PFSK-1 (cell line): ENCODE data around the gene COX6B1.
A peak's percentile ranks its signal among the peaks of the same experiment; 100 is the strongest.

Source experiments
- FOXP2 ChIP-seq: optimal IDR thresholded peaks from 2 replicates; pipeline ENCODE3; 2011; ENCODE audit warnings: borderline replicate concordance, control low read depth, inconsistent platforms; ENCODE audit not compliant: insufficient read depth; ENCODE audit errors: extremely low read length, extremely low read depth
- POLR2AphosphoS5 ChIP-seq: IDR thresholded peaks from 2 replicates; pipeline ENCODE4 v1.6.1; 2012; ENCODE audit warnings: low read depth, mild to moderate bottlenecking, control low read depth, low read length, moderate library complexity
- REST ChIP-seq, 2 experiments: IDR thresholded peaks; 2 replicates each; pipeline versions ENCODE4 v1.6.1 to v1.8.0; 2011 to 2012; ENCODE audit warnings: low read depth in 2 of 2, low read length in 2 of 2, control low read depth in 1 of 2, inconsistent platforms in 1 of 2, mild to moderate bottlenecking in 1 of 2, moderate library complexity in 1 of 2; ENCODE audit not compliant: insufficient read depth in 1 of 2
- SIN3A ChIP-seq: IDR thresholded peaks from 2 replicates; pipeline ENCODE4 v1.6.1; 2012; ENCODE audit warnings: mild to moderate bottlenecking, low read length, moderate library complexity, borderline replicate concordance; ENCODE audit not compliant: insufficient read depth
- TAF1 ChIP-seq: IDR thresholded peaks from 2 replicates; pipeline ENCODE4 v1.6.1; 2012; ENCODE audit warnings: low read length, control low read depth, borderline replicate concordance; ENCODE audit not compliant: insufficient read depth

COX6B1 gene

GRCh38 chr19:35609851-35610353 is 38.2 kb upstream of the COX6B1 start:
- TF ChIP-seq POLR2AphosphoS5 = no peak
- no peak for TF ChIP-seq SIN3A
- TF ChIP-seq TAF1 = no peak
- no peak for TF ChIP-seq FOXP2
- TF ChIP-seq REST (IDR thresholded peaks at IDR 0.05; ENCODE audit: insufficient read depth in 1 of 2, low read depth in 2 of 2, low read length in 2 of 2) = no peak

- TF ChIP-seq SIN3A (no peak), FOXP2 (no peak), POLR2AphosphoS5 (no peak), TAF1 (no peak), REST (IDR thresholded peaks at IDR 0.05; ENCODE audit: insufficient read depth in 1 of 2, low read depth in 2 of 2, low read length in 2 of 2) (no peak)
These were observed 35.9 kb upstream of the COX6B1 start for GRCh38 chr19:35612224-35612558.

GRCh38 chr19:35612559-35613321 is 35.4 kb upstream of the COX6B1 start, which contains the start of gene HAUS5:
Gene HAUS5 (plus strand): TSS chr19:35612735. CDS start chr19:35612795, 60 bp downstream.
- TF ChIP-seq FOXP2 (peak; percentile 79), SIN3A (peak; percentile 60; the same call in 1 of the 2 replicates), TAF1 (0 out of 2 replicates have a peak, but pooled peaks have one; percentile 65), POLR2AphosphoS5 (peak; percentile 85), REST (IDR thresholded peaks at IDR 0.05; ENCODE audit: insufficient read depth in 1 of 2, low read depth in 2 of 2, low read length in 2 of 2) (no peak)

- TF ChIP-seq POLR2AphosphoS5 = no peak
- no peak for TF ChIP-seq TAF1
- no peak for TF ChIP-seq FOXP2
- TF ChIP-seq REST (IDR thresholded peaks at IDR 0.05; ENCODE audit: insufficient read depth in 1 of 2, low read depth in 2 of 2, low read length in 2 of 2) = no peak
- no peak for TF ChIP-seq SIN3A
These were observed 34.5 kb upstream of the COX6B1 start for GRCh38 chr19:35613574-35613973.
